ENCODE data around the gene CEND1. TPM values are rescaled to one million over a fixed set of nuclear protein-coding genes. Genes with fewer than 3 reads are reported as not detected.

The CEND1 gene
- total RNA-seq, 1 experiment from 2014 or later, result 2.7 TPM

DNA sequence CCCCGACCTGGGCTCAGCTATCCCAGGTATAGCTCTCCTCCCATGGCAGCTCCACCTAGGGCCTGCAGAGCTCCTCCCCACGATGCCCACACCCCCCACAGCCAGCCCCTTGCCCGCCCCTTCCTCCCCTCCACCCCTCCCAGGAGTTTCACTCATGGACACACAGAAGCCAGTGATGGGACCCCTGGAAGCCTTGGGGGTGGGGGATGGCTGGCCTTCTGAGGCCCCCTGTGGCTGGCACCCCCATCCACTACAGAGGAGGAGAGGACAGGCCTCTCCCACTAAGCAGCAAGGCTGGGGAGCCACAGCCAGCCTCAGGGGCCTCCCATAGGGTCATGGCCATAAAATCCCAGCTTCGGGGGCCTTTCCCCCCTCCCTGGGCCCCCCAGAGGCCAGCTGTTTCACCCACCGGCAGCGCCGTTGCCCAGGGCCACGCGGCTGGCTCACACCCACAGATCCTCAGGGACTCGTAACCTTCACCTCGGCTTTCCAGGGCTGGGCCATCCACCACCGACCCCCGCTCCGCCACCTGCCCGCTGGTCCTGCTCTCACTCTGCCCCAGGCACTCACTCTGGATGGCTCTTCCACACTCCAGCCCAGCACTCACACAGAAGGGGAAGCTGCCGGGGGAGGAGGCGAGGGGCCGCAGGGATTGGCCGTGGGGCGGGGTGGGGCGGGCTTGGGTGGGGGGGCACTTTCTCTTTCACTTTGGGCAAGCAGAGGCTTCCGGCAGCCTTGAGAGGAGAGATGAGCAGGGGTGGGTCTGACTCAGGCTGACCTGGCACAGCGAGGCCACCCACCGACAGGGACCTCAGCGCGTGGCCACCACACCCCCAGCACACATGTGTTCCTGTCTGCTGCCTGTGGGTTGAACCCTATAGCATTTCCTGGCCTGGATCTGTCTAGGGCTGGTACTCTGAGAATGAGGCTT is 6.0 kb upstream of the CEND1 start:
- Mint-ChIP-seq H3K9me3 (no peaks in the 10 kb centered on the region), H3K27ac (no peak overlapping the region), H3K27me3 (ENCODE audit: low read depth) (no peaks in the 10 kb centered on the region), H3K36me3 (no peaks in the 10 kb centered on the region), H3K4me3 (no peak overlapping the region), H3K4me1 (peaks cover 16% of the 10 kb centered on the region)
- CTCF ChIA-PET, result interaction anchor here (0.9 to 2.1 kb wide), 3 partner anchors 8 to 12 kb away, joined by 5 to 13 read pairs (median 7); no protein-coding TSS in a partner anchor
- no peak for DNase-seq (ENCODE audit: low spot score)
- POLR2A ChIA-PET, result interaction anchor here (0.5 to 1.7 kb wide), 4 partner anchors 12 to 100 kb away, joined by 4 to 8 read pairs (median 5); partner anchors contain the start of genes RPLP2 and TMEM80
- TF ChIP-seq, protein P1, sequence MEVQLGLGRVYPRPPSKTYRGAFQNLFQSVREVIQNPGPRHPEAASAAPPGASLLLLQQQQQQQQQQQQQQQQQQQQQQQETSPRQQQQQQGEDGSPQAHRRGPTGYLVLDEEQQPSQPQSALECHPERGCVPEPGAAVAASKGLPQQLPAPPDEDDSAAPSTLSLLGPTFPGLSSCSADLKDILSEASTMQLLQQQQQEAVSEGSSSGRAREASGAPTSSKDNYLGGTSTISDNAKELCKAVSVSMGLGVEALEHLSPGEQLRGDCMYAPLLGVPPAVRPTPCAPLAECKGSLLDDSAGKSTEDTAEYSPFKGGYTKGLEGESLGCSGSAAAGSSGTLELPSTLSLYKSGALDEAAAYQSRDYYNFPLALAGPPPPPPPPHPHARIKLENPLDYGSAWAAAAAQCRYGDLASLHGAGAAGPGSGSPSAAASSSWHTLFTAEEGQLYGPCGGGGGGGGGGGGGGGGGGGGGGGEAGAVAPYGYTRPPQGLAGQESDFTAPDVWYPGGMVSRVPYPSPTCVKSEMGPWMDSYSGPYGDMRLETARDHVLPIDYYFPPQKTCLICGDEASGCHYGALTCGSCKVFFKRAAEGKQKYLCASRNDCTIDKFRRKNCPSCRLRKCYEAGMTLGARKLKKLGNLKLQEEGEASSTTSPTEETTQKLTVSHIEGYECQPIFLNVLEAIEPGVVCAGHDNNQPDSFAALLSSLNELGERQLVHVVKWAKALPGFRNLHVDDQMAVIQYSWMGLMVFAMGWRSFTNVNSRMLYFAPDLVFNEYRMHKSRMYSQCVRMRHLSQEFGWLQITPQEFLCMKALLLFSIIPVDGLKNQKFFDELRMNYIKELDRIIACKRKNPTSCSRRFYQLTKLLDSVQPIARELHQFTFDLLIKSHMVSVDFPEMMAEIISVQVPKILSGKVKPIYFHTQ (CRISPR knock-in tag; IDR thresholded peaks at IDR 0.05), result no peak
- TF ChIP-seq, protein P2, sequence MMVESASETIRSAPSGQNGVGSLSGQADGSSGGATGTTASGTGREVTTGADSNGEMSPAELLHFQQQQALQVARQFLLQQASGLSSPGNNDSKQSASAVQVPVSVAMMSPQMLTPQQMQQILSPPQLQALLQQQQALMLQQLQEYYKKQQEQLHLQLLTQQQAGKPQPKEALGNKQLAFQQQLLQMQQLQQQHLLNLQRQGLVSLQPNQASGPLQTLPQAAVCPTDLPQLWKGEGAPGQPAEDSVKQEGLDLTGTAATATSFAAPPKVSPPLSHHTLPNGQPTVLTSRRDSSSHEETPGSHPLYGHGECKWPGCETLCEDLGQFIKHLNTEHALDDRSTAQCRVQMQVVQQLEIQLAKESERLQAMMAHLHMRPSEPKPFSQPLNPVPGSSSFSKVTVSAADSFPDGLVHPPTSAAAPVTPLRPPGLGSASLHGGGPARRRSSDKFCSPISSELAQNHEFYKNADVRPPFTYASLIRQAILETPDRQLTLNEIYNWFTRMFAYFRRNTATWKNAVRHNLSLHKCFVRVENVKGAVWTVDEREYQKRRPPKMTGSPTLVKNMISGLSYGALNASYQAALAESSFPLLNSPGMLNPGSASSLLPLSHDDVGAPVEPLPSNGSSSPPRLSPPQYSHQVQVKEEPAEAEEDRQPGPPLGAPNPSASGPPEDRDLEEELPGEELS (CRISPR knock-in tag; IDR thresholded peaks at IDR 0.05), result no peak
- TF ChIP-seq, protein P3, sequence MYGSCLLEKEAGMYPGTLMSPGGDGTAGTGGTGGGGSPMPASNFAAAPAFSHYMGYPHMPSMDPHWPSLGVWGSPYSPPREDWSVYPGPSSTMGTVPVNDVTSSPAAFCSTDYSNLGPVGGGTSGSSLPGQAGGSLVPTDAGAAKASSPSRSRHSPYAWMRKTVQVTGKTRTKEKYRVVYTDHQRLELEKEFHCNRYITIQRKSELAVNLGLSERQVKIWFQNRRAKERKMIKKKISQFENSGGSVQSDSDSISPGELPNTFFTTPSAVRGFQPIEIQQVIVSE (CRISPR knock-in tag; IDR thresholded peaks at IDR 0.05; ENCODE audit: borderline replicate concordance), result no peak
- peak; percentile 2; the same call in 1 of the 2 replicates for ATAC-seq

DNA sequence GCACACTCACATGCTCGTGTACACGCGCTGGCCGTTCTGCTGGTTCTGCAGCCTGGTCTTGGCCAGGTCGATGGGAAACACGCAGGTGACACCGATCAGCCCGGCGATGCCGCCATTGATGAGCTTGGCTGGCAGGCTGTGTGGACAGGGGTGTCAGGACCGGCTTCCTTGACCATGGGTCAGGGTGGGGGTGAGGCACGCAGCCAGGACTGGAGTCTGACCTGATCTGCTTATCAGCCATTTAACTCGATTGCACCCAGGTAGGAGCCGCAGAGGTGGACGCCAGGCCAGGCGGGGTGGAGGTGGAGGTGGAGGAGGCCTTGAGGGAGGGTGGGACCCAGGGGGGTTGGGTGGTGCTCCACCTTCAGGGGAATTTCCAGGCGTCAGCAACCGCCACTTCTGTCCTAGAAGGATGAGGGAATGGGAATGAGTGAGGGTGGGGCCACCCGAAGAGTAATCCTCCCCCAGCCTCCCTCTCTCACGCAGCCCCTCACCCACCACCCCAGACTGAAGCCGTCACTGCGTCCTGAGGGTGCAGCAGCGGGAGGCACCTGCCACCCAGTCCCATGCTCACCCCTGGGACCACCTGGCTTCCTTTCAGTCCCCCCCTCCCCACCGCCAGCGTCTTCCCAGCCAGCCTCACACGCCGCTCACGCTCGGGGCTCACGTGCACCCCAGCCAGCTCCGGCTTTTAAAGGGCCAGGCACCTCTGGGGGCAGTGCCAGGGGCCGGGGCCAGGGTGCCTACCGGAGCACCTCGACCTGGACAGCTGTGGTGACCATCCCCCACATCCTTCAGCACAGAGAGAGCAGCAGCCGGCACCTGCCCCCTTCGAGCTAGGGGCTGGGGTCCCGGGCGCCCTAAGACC is 5.1 kb upstream of the CEND1 start:
- POLR2A ChIA-PET, result interaction anchor here (0.5 kb wide), 2 partner anchors 52 to 100 kb away, joined by 5 read pairs; partner anchors contain the start of gene TMEM80
- Mint-ChIP-seq H3K27ac (no peak overlapping the region), H3K4me3 (no peak overlapping the region), H3K9me3 (no peaks in the 10 kb centered on the region), H3K4me1 (peaks cover 20% of the 10 kb centered on the region), H3K36me3 (no peaks in the 10 kb centered on the region), H3K27me3 (ENCODE audit: low read depth) (no peaks in the 10 kb centered on the region)
- DNase-seq (ENCODE audit: low spot score), result no peak
- TF ChIP-seq JUN (CRISPR knock-in tag; IDR thresholded peaks at IDR 0.05) (no peak), KAT7 (CRISPR knock-in tag; IDR thresholded peaks at IDR 0.05; ENCODE audit: borderline replicate concordance) (no peak)
- TF ChIP-seq, protein P4, sequence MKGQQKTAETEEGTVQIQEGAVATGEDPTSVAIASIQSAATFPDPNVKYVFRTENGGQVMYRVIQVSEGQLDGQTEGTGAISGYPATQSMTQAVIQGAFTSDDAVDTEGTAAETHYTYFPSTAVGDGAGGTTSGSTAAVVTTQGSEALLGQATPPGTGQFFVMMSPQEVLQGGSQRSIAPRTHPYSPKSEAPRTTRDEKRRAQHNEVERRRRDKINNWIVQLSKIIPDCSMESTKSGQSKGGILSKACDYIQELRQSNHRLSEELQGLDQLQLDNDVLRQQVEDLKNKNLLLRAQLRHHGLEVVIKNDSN (CRISPR knock-in tag; IDR thresholded peaks at IDR 0.05), result no peak
- TF ChIP-seq, protein P5, sequence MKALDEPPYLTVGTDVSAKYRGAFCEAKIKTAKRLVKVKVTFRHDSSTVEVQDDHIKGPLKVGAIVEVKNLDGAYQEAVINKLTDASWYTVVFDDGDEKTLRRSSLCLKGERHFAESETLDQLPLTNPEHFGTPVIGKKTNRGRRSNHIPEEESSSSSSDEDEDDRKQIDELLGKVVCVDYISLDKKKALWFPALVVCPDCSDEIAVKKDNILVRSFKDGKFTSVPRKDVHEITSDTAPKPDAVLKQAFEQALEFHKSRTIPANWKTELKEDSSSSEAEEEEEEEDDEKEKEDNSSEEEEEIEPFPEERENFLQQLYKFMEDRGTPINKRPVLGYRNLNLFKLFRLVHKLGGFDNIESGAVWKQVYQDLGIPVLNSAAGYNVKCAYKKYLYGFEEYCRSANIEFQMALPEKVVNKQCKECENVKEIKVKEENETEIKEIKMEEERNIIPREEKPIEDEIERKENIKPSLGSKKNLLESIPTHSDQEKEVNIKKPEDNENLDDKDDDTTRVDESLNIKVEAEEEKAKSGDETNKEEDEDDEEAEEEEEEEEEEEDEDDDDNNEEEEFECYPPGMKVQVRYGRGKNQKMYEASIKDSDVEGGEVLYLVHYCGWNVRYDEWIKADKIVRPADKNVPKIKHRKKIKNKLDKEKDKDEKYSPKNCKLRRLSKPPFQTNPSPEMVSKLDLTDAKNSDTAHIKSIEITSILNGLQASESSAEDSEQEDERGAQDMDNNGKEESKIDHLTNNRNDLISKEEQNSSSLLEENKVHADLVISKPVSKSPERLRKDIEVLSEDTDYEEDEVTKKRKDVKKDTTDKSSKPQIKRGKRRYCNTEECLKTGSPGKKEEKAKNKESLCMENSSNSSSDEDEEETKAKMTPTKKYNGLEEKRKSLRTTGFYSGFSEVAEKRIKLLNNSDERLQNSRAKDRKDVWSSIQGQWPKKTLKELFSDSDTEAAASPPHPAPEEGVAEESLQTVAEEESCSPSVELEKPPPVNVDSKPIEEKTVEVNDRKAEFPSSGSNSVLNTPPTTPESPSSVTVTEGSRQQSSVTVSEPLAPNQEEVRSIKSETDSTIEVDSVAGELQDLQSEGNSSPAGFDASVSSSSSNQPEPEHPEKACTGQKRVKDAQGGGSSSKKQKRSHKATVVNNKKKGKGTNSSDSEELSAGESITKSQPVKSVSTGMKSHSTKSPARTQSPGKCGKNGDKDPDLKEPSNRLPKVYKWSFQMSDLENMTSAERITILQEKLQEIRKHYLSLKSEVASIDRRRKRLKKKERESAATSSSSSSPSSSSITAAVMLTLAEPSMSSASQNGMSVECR (CRISPR knock-in tag; IDR thresholded peaks at IDR 0.05; ENCODE audit: borderline replicate concordance), result no peak
- CTCF ChIA-PET, result interaction anchor here (0.9 to 1.3 kb wide), 2 partner anchors 9 to 12 kb away, joined by 5 to 7 read pairs; no protein-coding TSS in a partner anchor
- no peak for ATAC-seq

Measured in WTC11 (cell line).